ENCODE results near the gene GRPEL2.
"Not testable (repeated sequence)": the region's sequence is repeated elsewhere in the genome, so short reads cannot be mapped to it uniquely, and the experiment has no call there.

The GRPEL2 gene

GRCh38 chr5:149376711-149377447, 31.6 kb downstream of the GRPEL2 start:
- DNase-seq (ENCODE audit: low spot score) = no peak

- DNase-seq (ENCODE audit: low spot score) = no peak
Observed at GRCh38 chr5:149378241-149378820, 33.0 kb downstream of the GRPEL2 start.

- DNase-seq (ENCODE audit: low spot score) = no peak
Observed at GRCh38 chr5:149379177-149379761, 34.0 kb downstream of the GRPEL2 start, which contains the start of gene IL17B. IL17B (minus strand) TSS chr5:149379292; CDS start chr5:149379225, 67 bp downstream.

GRCh38 chr5:149379818-149380374, 34.6 kb downstream of the GRPEL2 start:
- DNase-seq (ENCODE audit: low spot score) = no peak

- DNase-seq (ENCODE audit: low spot score) = no peak
Observed at GRCh38 chr5:149380466-149381121, 35.3 kb downstream of the GRPEL2 start.

- no peak for DNase-seq (ENCODE audit: low spot score)
Observed at GRCh38 chr5:149381261-149381985, 36.1 kb downstream of the GRPEL2 start.

- no peak for DNase-seq (ENCODE audit: low spot score)
Observed at GRCh38 chr5:149381986-149382338, 36.7 kb downstream of the GRPEL2 start.

- no peak for DNase-seq (ENCODE audit: low spot score)
Observed at GRCh38 chr5:149382517-149383220, 37.4 kb downstream of the GRPEL2 start.

- no peak for DNase-seq (ENCODE audit: low spot score)
Observed at GRCh38 chr5:149383399-149383798, 38.1 kb downstream of the GRPEL2 start.

GRCh38 chr5:149386166-149386565, 40.9 kb downstream of the GRPEL2 start:
- DNase-seq (ENCODE audit: low spot score) = no peak

GRCh38 chr5:149387081-149387631, 41.9 kb downstream of the GRPEL2 start:
- DNase-seq (ENCODE audit: low spot score) = no peak

- no peak for DNase-seq (ENCODE audit: low spot score)
Observed at GRCh38 chr5:149387982-149388381, 42.7 kb downstream of the GRPEL2 start.

GRCh38 chr5:149388498-149389190, 43.3 kb downstream of the GRPEL2 start:
- DNase-seq (ENCODE audit: low spot score) = no peak

- DNase-seq (ENCODE audit: low spot score) = no peak
Observed at GRCh38 chr5:149389552-149390495, 44.5 kb downstream of the GRPEL2 start.

- not testable (repeated sequence) for DNase-seq (ENCODE audit: low spot score)
Observed at GRCh38 chr5:149391076-149391475, 45.8 kb downstream of the GRPEL2 start.

- no peak for DNase-seq (ENCODE audit: low spot score)
Observed at GRCh38 chr5:149391524-149391923, 46.2 kb downstream of the GRPEL2 start.

GRCh38 chr5:149392718-149393117, 47.4 kb downstream of the GRPEL2 start:
- DNase-seq (ENCODE audit: low spot score) = no peak

- DNase-seq (ENCODE audit: low spot score) = not testable (repeated sequence)
Observed at GRCh38 chr5:149394996-149395395, 49.7 kb downstream of the GRPEL2 start.

GRCh38 chr5:149397530-149397929, 52.2 kb downstream of the GRPEL2 start:
- DNase-seq (ENCODE audit: low spot score) = no peak
